ENCODE measurements around the gene MORN5. TPM values are rescaled to one million over a fixed set of nuclear protein-coding genes. Genes with fewer than 3 reads are reported as not detected.

The MORN5 gene
- total and polyA plus RNA-seq, 10 of the 15 experiments (the other 5 are each of a cell fraction or from before 2014, with no cell fraction given) = not detected

DNA sequence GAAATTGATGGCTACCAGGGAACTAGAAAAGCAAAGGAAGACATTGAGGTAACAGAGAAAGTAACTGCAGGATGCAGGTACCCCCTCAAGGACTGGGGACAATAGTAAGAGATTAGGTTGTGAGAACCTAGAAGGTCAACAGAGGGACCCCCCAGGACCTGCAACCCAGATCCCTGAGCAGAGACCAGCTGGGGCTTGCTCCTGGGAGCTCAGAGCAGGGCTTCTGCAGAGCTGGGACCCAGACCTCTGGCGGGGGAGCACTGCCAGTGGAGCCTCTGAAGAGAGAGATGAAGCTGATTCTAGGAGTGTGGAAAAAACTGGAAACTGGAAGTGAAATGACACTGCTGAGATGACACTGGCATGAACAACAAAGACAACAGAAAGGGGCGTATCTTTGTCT is 17.2 kb downstream of the MORN5 start:
- Histone ChIP-seq H3K27me3 (replicated peaks in 1 of 2; ENCODE audit: control insufficient read depth in 2 of 2, insufficient read depth in 2 of 2, low read length in 1 of 2) (peaks cover under 1 to 5% of the 10 kb centered on the region in 2 experiments; a peak in 2 of 4 replicates), H3K9ac (ENCODE audit: control insufficient read depth, insufficient read depth, low read length) (no peak overlapping the region), H3K4me1 (ENCODE audit: control insufficient read depth, insufficient read depth, low read length) (no peaks in the 10 kb centered on the region), H3K36me3 (ENCODE audit: control insufficient read depth in 2 of 2, insufficient read depth in 2 of 2, low read length in 1 of 2) (no peaks in the 10 kb centered on the region), H2AFZ (ENCODE audit: control insufficient read depth, low read depth, low read length) (no peak overlapping the region), H3K9me3 (replicated peaks; ENCODE audit: control insufficient read depth, insufficient read depth, low read length) (no peaks in the 10 kb centered on the region), H3K79me2 (ENCODE audit: control insufficient read depth, insufficient read depth, low read length) (no peaks in the 10 kb centered on the region), H3K4me2 (ENCODE audit: control insufficient read depth, insufficient read depth) (no peak overlapping the region), H4K20me1 (ENCODE audit: control insufficient read depth, insufficient read depth) (no peaks in the 10 kb centered on the region), H3K4me3 (no peak overlapping the region), H3K27ac (ENCODE audit: control insufficient read depth, insufficient read depth) (no peak overlapping the region)
- no TSS peak for BruUV-seq (replicated peaks)
- 4% methylated on average over 2 of the region's 2 CpGs for WGBS (ENCODE audit: insufficient coverage, insufficient replicate concordance, low lambda C conversion rate, missing lambda C conversion rate)
- POLR2A ChIA-PET = no interaction called here
- intact Hi-C loops (cut with micrococcal nuclease; ENCODE audit: unreplicated experiment) (no loop called here), in situ Hi-C loops (cut with MboI) (no loop called here)
- no peak for TF ChIP-seq IRF4 (IDR thresholded peaks at IDR 0.05; ENCODE audit: low read depth, low read length)
- TF ChIP-seq RAD21 (IDR thresholded peaks at IDR 0.05; ENCODE audit: insufficient read depth, low read depth, low read length) = no peak
- TF ChIP-seq, protein P1, sequence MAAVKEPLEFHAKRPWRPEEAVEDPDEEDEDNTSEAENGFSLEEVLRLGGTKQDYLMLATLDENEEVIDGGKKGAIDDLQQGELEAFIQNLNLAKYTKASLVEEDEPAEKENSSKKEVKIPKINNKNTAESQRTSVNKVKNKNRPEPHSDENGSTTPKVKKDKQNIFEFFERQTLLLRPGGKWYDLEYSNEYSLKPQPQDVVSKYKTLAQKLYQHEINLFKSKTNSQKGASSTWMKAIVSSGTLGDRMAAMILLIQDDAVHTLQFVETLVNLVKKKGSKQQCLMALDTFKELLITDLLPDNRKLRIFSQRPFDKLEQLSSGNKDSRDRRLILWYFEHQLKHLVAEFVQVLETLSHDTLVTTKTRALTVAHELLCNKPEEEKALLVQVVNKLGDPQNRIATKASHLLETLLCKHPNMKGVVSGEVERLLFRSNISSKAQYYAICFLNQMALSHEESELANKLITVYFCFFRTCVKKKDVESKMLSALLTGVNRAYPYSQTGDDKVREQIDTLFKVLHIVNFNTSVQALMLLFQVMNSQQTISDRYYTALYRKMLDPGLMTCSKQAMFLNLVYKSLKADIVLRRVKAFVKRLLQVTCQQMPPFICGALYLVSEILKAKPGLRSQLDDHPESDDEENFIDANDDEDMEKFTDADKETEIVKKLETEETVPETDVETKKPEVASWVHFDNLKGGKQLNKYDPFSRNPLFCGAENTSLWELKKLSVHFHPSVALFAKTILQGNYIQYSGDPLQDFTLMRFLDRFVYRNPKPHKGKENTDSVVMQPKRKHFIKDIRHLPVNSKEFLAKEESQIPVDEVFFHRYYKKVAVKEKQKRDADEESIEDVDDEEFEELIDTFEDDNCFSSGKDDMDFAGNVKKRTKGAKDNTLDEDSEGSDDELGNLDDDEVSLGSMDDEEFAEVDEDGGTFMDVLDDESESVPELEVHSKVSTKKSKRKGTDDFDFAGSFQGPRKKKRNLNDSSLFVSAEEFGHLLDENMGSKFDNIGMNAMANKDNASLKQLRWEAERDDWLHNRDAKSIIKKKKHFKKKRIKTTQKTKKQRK (IDR thresholded peaks at IDR 0.05; ENCODE audit: low read depth, low read length) = no peak
- no peak for TF ChIP-seq ZNF207 (IDR thresholded peaks at IDR 0.05; ENCODE audit: borderline replicate concordance)
- TF ChIP-seq RUNX3 (IDR thresholded peaks at IDR 0.05; ENCODE audit: low read length) = no peak
- no peak for TF ChIP-seq NR2F1 (conservative IDR thresholded peaks at IDR 0.05)
- TF ChIP-seq MYB (IDR thresholded peaks at IDR 0.05; ENCODE audit: borderline replicate concordance, low read depth, low read length) = no peak
- no peak for TF ChIP-seq SUZ12 (IDR thresholded peaks at IDR 0.05; ENCODE audit: unreplicated experiment)
- TF ChIP-seq SMAD5 (IDR thresholded peaks at IDR 0.05; ENCODE audit: low read depth) = no peak
- DNase-seq (ENCODE audit: low read depth, low spot score) = no peak
- no peak for FAIRE-seq
- RAD21 ChIA-PET (ENCODE audit: unreplicated experiment) = no interaction called here
- SMC1A ChIA-PET (ENCODE audit: uncharacterized antibody, unreplicated experiment) = no interaction called here
- CTCF ChIA-PET = no interaction called here
- ATAC-seq = no peak

All from GM12878 (cell line).